GM20000 (cell line): ENCODE results near the gene PLN.

Experiments
- DNase-seq: peaks from one replicate; pipeline ENCODE4 v3.0.0; 2012; ENCODE audit warnings: low spot score
- CTCF ChIP-seq: IDR thresholded peaks from 2 replicates; pipeline ENCODE4 v1.5.1; 2012; ENCODE audit warnings: mild to moderate bottlenecking, control low read depth; ENCODE audit errors: extremely low read depth, missing control alignments

The PLN gene

GRCh38 chr6:118524686-118525085 is 23.4 kb upstream of the PLN start:
- no peak for TF ChIP-seq CTCF
- DNase-seq: no peak

DNA sequence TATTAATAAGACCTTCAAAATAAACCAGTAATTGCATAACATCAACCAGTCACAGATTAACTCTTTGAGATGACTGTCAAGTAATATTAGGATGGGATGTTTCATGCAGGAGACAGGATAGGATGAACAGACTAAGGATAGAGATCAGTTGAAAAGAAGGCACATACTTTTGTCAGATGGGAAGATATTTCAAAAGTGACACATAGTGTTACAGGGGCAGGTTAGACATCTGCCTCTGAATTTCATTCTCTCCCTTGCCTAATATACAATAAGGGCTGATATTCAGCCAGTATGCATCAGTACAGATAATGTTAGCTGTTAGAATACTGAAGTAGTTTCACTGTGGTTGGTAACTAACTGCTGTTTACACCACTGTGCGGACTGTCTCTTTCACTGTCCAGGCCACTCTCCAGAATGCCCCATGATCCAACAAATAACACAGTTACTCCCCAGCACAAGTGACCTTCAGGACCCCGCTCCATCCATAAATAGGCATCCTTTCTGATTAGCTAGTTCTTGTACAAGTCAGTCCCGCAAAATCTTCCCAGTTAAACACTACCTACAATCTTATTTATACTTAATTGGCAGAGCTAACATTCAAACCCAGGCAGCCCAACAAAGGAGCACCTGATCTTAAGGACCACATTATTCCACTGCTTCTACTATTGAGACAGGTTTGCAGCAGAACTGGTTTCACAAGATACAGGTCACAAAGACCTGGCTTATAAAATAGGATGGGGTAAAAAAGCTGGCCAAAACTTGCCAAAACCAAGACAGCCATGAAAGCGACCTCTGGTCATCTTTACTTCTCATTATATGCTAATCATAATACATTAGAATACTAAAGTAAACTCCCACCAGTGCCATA is 21.9 kb upstream of the PLN start:
- TF ChIP-seq CTCF: no peak
- no peak for DNase-seq

DNA sequence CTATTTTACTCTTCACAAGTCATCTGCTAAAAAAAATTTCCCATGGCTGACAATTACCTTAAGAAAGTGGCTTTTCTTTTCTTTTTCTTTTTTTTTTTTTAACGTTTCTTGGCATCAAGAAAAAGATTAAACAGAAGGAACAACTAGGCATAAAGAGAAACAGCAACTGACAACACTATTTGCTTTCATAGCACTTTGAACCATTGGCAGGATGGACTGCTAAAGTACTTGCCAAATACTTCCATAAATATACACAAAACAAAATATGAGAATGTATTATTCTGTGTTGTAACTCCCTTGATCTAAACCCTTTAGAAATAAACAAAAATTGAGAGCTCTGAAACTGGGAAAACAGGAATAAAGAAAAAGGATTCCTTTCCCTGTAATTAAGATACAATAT is 20.0 kb upstream of the PLN start:
- no peak for TF ChIP-seq CTCF
- no peak for DNase-seq

GRCh38 chr6:118529756-118530155 is 18.3 kb upstream of the PLN start:
- TF ChIP-seq CTCF: no peak
- no peak for DNase-seq

DNA sequence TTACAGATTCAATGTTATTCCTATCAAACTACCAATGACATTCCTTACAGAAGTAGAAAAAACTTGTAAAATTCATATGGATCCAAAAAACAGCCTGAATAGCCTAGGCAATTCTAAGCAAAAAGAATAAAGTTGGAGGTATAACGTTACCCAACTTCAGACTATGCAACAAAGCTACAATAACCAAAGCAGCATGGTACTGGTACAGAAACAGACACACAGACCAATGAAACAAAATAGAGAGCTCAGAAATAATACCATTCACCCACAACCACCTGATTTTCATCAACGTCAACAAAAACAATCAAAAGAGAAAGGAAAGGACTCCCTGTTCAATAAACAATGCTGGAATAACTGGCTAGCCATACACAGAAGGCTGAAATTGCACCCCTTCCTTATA is 17.2 kb upstream of the PLN start:
- TF ChIP-seq CTCF: no peak
- no peak for DNase-seq

GRCh38 chr6:118535176-118535844 is 12.8 kb upstream of the PLN start:
- no peak for TF ChIP-seq CTCF

GRCh38 chr6:118536478-118536877 is 11.6 kb upstream of the PLN start:
- no peak for TF ChIP-seq CTCF
- DNase-seq: no peak

More at GRCh38 chr6:118535176-118535844, 12.8 kb upstream of the PLN start:
- DNase-seq: no peak
